Suprapubic skin (tissue), 4 donors: ENCODE measurements around the gene TXNDC11.

ENCODE experiments used
- POLR2A ChIP-seq, 2 donors: fragments of 450-650 bp; IDR thresholded peaks; one replicate each; pipeline ENCODE4 v1.6.1; 2017; ENCODE audit warnings: antibody characterized with exemption in 2 of 2, mild to moderate bottlenecking in 2 of 2, moderate library complexity in 2 of 2
- POLR2AphosphoS5 ChIP-seq, 3 donors: sonication (generic); formaldehyde crosslinking; IDR thresholded peaks; one replicate each; pipeline ENCODE4 v1.6.1; 2017; ENCODE audit warnings: antibody characterized with exemption in 3 of 3
- TF ChIP-seq, protein P1 (sequence below), 2 donors: fragments of 200-600 bp in 1 of 2; fragments of 450-650 bp in 1 of 2; sonication (generic) in 1 of 2; IDR thresholded peaks; one replicate each; pipeline ENCODE4 v1.5.1; 2016 to 2019; ENCODE audit warnings: antibody characterized with exemption in 2 of 2, mild to moderate bottlenecking in 1 of 2, moderate library complexity in 1 of 2

- TF ChIP-seq, protein P1, sequence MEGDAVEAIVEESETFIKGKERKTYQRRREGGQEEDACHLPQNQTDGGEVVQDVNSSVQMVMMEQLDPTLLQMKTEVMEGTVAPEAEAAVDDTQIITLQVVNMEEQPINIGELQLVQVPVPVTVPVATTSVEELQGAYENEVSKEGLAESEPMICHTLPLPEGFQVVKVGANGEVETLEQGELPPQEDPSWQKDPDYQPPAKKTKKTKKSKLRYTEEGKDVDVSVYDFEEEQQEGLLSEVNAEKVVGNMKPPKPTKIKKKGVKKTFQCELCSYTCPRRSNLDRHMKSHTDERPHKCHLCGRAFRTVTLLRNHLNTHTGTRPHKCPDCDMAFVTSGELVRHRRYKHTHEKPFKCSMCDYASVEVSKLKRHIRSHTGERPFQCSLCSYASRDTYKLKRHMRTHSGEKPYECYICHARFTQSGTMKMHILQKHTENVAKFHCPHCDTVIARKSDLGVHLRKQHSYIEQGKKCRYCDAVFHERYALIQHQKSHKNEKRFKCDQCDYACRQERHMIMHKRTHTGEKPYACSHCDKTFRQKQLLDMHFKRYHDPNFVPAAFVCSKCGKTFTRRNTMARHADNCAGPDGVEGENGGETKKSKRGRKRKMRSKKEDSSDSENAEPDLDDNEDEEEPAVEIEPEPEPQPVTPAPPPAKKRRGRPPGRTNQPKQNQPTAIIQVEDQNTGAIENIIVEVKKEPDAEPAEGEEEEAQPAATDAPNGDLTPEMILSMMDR (IDR thresholded peaks at IDR 0.05): no peak
- no peak for TF ChIP-seq POLR2A (IDR thresholded peaks at IDR 0.05)
- TF ChIP-seq POLR2AphosphoS5 (IDR thresholded peaks at IDR 0.05): no peak
Observed at GRCh38 chr16:11683145-11683544, 59.5 kb downstream of the TXNDC11 start.
